GM23338 (cell line): ENCODE results near the gene RBL2. TPM values are rescaled to one million over a fixed set of nuclear protein-coding genes. Genes with fewer than 3 reads are reported as not detected.

Experiments
- ATAC-seq: fragments of 200-7000 bp; cut with Tn5 transposase; 3 replicates; pipeline ENCODE4 v1.9.1; 2020
- DNase-seq: peaks from one replicate; pipeline ENCODE4 v3.0.0-alpha.2; 2015; ENCODE audit warnings: low spot score
- H2AFZ ChIP-seq: fragments of 200-600 bp; sonication (generic); 2 replicates; pipeline ENCODE4 v1.8.0; 2016; ENCODE audit warnings: antibody characterized with exemption, mild to moderate bottlenecking, moderate library complexity
- H3F3A ChIP-seq: fragments of 200-600 bp; sonication (generic); replicated peaks from 2 replicates; pipeline ENCODE4 v1.8.0; 2017; ENCODE audit warnings: antibody characterized with exemption, mixed run types, low read depth
- H3K27ac ChIP-seq: fragments of 200-600 bp; sonication (generic); 2 replicates; pipeline ENCODE4 v1.6.1; 2016; ENCODE audit warnings: low read depth
- H3K27me3 ChIP-seq: fragments of 200-600 bp; sonication (generic); 2 replicates; pipeline ENCODE4 v1.8.0; 2016; ENCODE audit warnings: mild to moderate bottlenecking, mixed run types, moderate library complexity; ENCODE audit not compliant: insufficient read depth
- H3K36me3 ChIP-seq: fragments of 200-600 bp; sonication (generic); 2 replicates; pipeline ENCODE4 v1.8.0; 2016; ENCODE audit warnings: mild to moderate bottlenecking; ENCODE audit not compliant: insufficient read depth
- H3K4me1 ChIP-seq: fragments of 200-600 bp; sonication (generic); 2 replicates; pipeline ENCODE4 v1.8.0; 2016; ENCODE audit warnings: mild to moderate bottlenecking, moderate library complexity; ENCODE audit not compliant: insufficient read depth
- H3K4me2 ChIP-seq: fragments of 200-600 bp; sonication (generic); 2 replicates; pipeline ENCODE4 v1.7.1; 2017; ENCODE audit warnings: mixed run types
- H3K4me3 ChIP-seq: fragments of 200-600 bp; sonication (generic); 2 replicates; pipeline ENCODE4 v1.6.1; 2016; ENCODE audit warnings: mixed run types
- H3K79me2 ChIP-seq: fragments of 200-600 bp; sonication (generic); replicated peaks from 2 replicates; pipeline ENCODE4 v1.8.0; 2017; ENCODE audit warnings: mild to moderate bottlenecking; ENCODE audit not compliant: insufficient read depth
- H3K9me2 ChIP-seq: fragments of 200-600 bp; sonication (generic); 2 replicates; pipeline ENCODE4 v1.8.0; 2017; ENCODE audit not compliant: insufficient read depth
- H4K20me1 ChIP-seq: fragments of 200-600 bp; sonication (generic); replicated peaks from 2 replicates; pipeline ENCODE4 v1.8.0; 2017; ENCODE audit warnings: mild to moderate bottlenecking; ENCODE audit not compliant: insufficient read depth
- H3K27ac Mint-ChIP-seq: 2 replicates; pipeline ENCODE4 v1.8.0; 2020; ENCODE audit warnings: inconsistent platforms, mild to moderate bottlenecking, moderate library complexity, mixed read lengths
- H3K27me3 Mint-ChIP-seq: 3 replicates; pipeline ENCODE4 v1.8.0; 2022; ENCODE audit warnings: low read depth, mild to moderate bottlenecking, moderate library complexity, mixed read lengths, inconsistent platforms; ENCODE audit not compliant: insufficient read depth, poor library complexity
- H3K36me3 Mint-ChIP-seq: 3 replicates; pipeline ENCODE4 v1.8.0; 2021; ENCODE audit warnings: low read depth, mild to moderate bottlenecking, inconsistent platforms, moderate library complexity, mixed read lengths
- H3K4me1 Mint-ChIP-seq: 3 replicates; pipeline ENCODE4 v1.8.0; 2020; ENCODE audit warnings: mild to moderate bottlenecking, inconsistent platforms, mixed read lengths
- H3K4me3 Mint-ChIP-seq: 3 replicates; pipeline ENCODE4 v1.8.0; 2021; ENCODE audit warnings: moderate library complexity, mild to moderate bottlenecking, inconsistent platforms, mixed read lengths
- H3K9me3 Mint-ChIP-seq: 3 replicates; pipeline ENCODE4 v1.8.0; 2020; ENCODE audit warnings: moderate library complexity, mild to moderate bottlenecking, inconsistent platforms, mixed read lengths
- EZH2 ChIP-seq: fragments of 200-600 bp; sonication (generic); IDR thresholded peaks from one replicate; pipeline ENCODE4 v1.8.0; 2017; ENCODE audit warnings: antibody characterized with exemption, mild to moderate bottlenecking, low read depth; ENCODE audit not compliant: unreplicated experiment
- EZH2phosphoT487 ChIP-seq: fragments of 200-600 bp; sonication (generic); IDR thresholded peaks from one replicate; pipeline ENCODE4 v1.8.1; 2018; ENCODE audit warnings: antibody characterized with exemption; ENCODE audit not compliant: unreplicated experiment
- NANOG ChIP-seq: IDR thresholded peaks from 2 replicates; pipeline ENCODE4 v1.6.1; 2016; ENCODE audit warnings: antibody characterized with exemption, borderline replicate concordance
- POLR2AphosphoS5 ChIP-seq: IDR thresholded peaks from 2 replicates; pipeline ENCODE4 v1.6.1; 2016; ENCODE audit warnings: antibody characterized with exemption, low read depth
- REST ChIP-seq: IDR thresholded peaks from one replicate; pipeline ENCODE4 v1.6.1; 2018; ENCODE audit warnings: antibody characterized with exemption; ENCODE audit not compliant: unreplicated experiment
- STAT1 ChIP-seq: IDR thresholded peaks from one replicate; pipeline ENCODE4 v1.6.1; 2016; ENCODE audit warnings: antibody characterized with exemption; ENCODE audit not compliant: unreplicated experiment
- ZNF114 ChIP-seq: fragments of 250-450 bp; sonication (Bioruptor Pico); IDR thresholded peaks from 2 replicates; pipeline ENCODE4 v1.5.0; 2020; ENCODE audit warnings: mild to moderate bottlenecking, moderate library complexity
- ZNF331 ChIP-seq: fragments of 250-450 bp; sonication (Bioruptor Pico); IDR thresholded peaks from 2 replicates; pipeline ENCODE4 v1.5.0; 2020; ENCODE audit warnings: low read depth, mild to moderate bottlenecking, moderate library complexity
- polyA plus RNA-seq: library from polyadenylated mRNA; unstranded; fragments of >200 nt; fragmentation: Nextera tagmentation; extraction: Ambion mirVana; gene quantifications from 2 replicates; pipeline ENCODE4 v1.2.1, GENCODE V29; 2016
- total RNA-seq: library from RNA; depleted of rRNA; stranded (reverse); fragments of >200 nt; shearing (Covaris generic); gene quantifications from 2 replicates; pipeline ENCODE4 v1.2.3, GENCODE V29; 2014
- TF ChIP-seq, protein P1 (sequence below): IDR thresholded peaks from 2 replicates; pipeline ENCODE4 v1.6.1; 2016; ENCODE audit warnings: antibody characterized with exemption
- TF ChIP-seq, protein P2 (sequence below), 2 experiments: fragments of 200-600 bp in 1 of 2; sonication (generic) in 1 of 2; conservative IDR thresholded peaks; 2 replicates each; pipeline versions ENCODE4 v1.5.1 to v1.6.1; 2016 to 2017; ENCODE audit warnings: antibody characterized with exemption in 2 of 2, low read depth in 2 of 2, mild to moderate bottlenecking in 2 of 2, moderate library complexity in 1 of 2

RBL2 gene
- total and polyA plus RNA-seq, 2 experiments from 2014 or later = 15.4 to 43.3 TPM

DNA sequence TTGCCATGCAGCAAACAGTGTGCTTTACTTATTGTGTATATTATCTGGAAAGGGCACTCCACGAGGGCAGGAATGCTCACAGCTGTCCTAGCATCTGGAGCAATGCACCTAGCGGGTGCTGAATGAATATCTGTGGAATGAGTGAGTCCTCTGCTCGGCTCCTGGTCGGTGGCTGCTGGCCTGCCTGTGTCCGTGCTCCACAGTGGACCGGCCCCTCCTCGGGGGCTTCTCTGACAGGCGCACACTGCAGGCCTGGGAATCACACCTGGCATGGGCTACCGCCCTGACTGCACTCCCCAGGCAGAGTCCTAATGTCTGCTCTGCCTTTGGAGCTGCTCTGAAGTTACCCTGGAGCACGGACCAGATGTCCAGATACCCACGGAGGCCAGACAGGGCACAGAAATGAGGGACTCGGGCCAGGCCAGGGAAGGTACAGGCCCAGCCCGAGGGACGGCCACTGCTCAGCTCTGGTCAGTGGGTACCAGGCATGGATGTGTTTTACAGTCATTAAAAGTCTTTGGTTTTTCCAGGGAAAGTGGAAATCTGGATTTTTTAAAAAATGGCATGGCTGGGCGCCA lies 89.8 kb downstream of the RBL2 start:
- Mint-ChIP-seq H3K4me1 (no peaks in the 10 kb centered on the region), H3K27ac (no peak overlapping the region), H3K27me3 (peaks cover 2% of the 10 kb centered on the region), H3K36me3 (no peaks in the 10 kb centered on the region), H3K9me3 (no peaks in the 10 kb centered on the region; the same call in 2 of the 3 replicates), H3K4me3 (no peak overlapping the region)
- no peaks in the 10 kb centered on the region for H3K27me3 ChIP-seq
- no peaks in the 10 kb centered on the region for H3K9me2 ChIP-seq
- no peak overlapping the region for H3K4me2 ChIP-seq
- no peaks in the 10 kb centered on the region for H3K4me1 ChIP-seq
- no peak for TF ChIP-seq ZNF114
- H2AFZ ChIP-seq = no peak overlapping the region
- no peak overlapping the region for H3K4me3 ChIP-seq
- no peak overlapping the region for H3K27ac ChIP-seq
- H4K20me1 ChIP-seq = no peaks in the 10 kb centered on the region
- ATAC-seq (no peak), DNase-seq (no peak)
- no peaks in the 10 kb centered on the region for H3K36me3 ChIP-seq
- no peaks in the 10 kb centered on the region for H3F3A ChIP-seq
- H3K79me2 ChIP-seq = no peaks in the 10 kb centered on the region

- H3K4me1 Mint-ChIP-seq = no peaks in the 10 kb centered on the region
- Histone ChIP-seq H3K79me2 (no peaks in the 10 kb centered on the region), H4K20me1 (no peaks in the 10 kb centered on the region), H3K27me3 (no peaks in the 10 kb centered on the region), H3K4me1 (no peaks in the 10 kb centered on the region), H3K4me2 (no peak overlapping the region), H3K27ac (no peak overlapping the region), H3K36me3 (no peaks in the 10 kb centered on the region), H2AFZ (no peak overlapping the region), H3F3A (no peaks in the 10 kb centered on the region), H3K4me3 (no peak overlapping the region), H3K9me2 (no peaks in the 10 kb centered on the region)
- no peaks in the 10 kb centered on the region; the same call in 2 of the 3 replicates for H3K36me3 Mint-ChIP-seq
- no peak for ATAC-seq
- H3K27ac Mint-ChIP-seq = no peak overlapping the region
- H3K9me3 Mint-ChIP-seq = peaks cover 3% of the 10 kb centered on the region; the same call in 1 of the 3 replicates
- no peak for TF ChIP-seq ZNF331
- TF ChIP-seq NANOG = no peak
- TF ChIP-seq POLR2AphosphoS5 = no peak
- no peak for TF ChIP-seq STAT1
- TF ChIP-seq, protein P1, sequence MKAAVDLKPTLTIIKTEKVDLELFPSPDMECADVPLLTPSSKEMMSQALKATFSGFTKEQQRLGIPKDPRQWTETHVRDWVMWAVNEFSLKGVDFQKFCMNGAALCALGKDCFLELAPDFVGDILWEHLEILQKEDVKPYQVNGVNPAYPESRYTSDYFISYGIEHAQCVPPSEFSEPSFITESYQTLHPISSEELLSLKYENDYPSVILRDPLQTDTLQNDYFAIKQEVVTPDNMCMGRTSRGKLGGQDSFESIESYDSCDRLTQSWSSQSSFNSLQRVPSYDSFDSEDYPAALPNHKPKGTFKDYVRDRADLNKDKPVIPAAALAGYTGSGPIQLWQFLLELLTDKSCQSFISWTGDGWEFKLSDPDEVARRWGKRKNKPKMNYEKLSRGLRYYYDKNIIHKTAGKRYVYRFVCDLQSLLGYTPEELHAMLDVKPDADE = no peak
- no peak for TF ChIP-seq EZH2
- no peak for TF ChIP-seq EZH2phosphoT487
- no peak for DNase-seq
- no peak overlapping the region for H3K4me3 Mint-ChIP-seq
- peaks cover 7% of the 10 kb centered on the region for H3K27me3 Mint-ChIP-seq
Observed at GRCh38 chr16:53528797-53529196, 94.5 kb downstream of the RBL2 start.

GRCh38 chr16:53529513-53529912 lies 95.2 kb downstream of the RBL2 start:
- peaks cover 7% of the 10 kb centered on the region for H3K27me3 Mint-ChIP-seq
- H3K4me1 Mint-ChIP-seq = peaks cover 5% of the 10 kb centered on the region; the same call in 2 of the 3 replicates
- DNase-seq = no peak
- H3K36me3 Mint-ChIP-seq = no peaks in the 10 kb centered on the region; the same call in 2 of the 3 replicates
- Histone ChIP-seq H3K36me3 (no peaks in the 10 kb centered on the region), H3K9me2 (no peaks in the 10 kb centered on the region), H3K4me1 (no peaks in the 10 kb centered on the region), H3K4me2 (no peak overlapping the region), H2AFZ (no peak overlapping the region), H3K4me3 (no peak overlapping the region), H3K27ac (no peak overlapping the region), H3F3A (no peaks in the 10 kb centered on the region), H3K27me3 (no peaks in the 10 kb centered on the region), H3K79me2 (no peaks in the 10 kb centered on the region), H4K20me1 (no peaks in the 10 kb centered on the region)
- H3K27ac Mint-ChIP-seq = no peak overlapping the region
- H3K4me3 Mint-ChIP-seq = no peak overlapping the region
- peaks cover 3% of the 10 kb centered on the region; the same call in 1 of the 3 replicates for H3K9me3 Mint-ChIP-seq
- no peak for ATAC-seq
- no peak for TF ChIP-seq EZH2phosphoT487
- no peak for TF ChIP-seq REST
- TF ChIP-seq NANOG = no peak
- TF ChIP-seq ZNF331 = no peak
- no peak for TF ChIP-seq POLR2AphosphoS5
- no peak for TF ChIP-seq ZNF114
- no peak for TF ChIP-seq EZH2
- TF ChIP-seq, protein P2, sequence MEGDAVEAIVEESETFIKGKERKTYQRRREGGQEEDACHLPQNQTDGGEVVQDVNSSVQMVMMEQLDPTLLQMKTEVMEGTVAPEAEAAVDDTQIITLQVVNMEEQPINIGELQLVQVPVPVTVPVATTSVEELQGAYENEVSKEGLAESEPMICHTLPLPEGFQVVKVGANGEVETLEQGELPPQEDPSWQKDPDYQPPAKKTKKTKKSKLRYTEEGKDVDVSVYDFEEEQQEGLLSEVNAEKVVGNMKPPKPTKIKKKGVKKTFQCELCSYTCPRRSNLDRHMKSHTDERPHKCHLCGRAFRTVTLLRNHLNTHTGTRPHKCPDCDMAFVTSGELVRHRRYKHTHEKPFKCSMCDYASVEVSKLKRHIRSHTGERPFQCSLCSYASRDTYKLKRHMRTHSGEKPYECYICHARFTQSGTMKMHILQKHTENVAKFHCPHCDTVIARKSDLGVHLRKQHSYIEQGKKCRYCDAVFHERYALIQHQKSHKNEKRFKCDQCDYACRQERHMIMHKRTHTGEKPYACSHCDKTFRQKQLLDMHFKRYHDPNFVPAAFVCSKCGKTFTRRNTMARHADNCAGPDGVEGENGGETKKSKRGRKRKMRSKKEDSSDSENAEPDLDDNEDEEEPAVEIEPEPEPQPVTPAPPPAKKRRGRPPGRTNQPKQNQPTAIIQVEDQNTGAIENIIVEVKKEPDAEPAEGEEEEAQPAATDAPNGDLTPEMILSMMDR (conservative IDR thresholded peaks at IDR 0.05; ENCODE audit: low read depth in 2 of 2) = no peak
- no peak for TF ChIP-seq STAT1
